Astrocyte (in vitro differentiated cells and primary cell): ENCODE measurements around the gene FCMR.

Source experiments
- CTCF ChIP-seq: IDR thresholded peaks from 2 replicates; pipeline ENCODE4 v1.5.1; 2011; ENCODE audit warnings: low read depth, mild to moderate bottlenecking, inconsistent platforms, low read length, moderate library complexity; ENCODE audit not compliant: insufficient read depth
- EZH2 ChIP-seq: IDR thresholded peaks from 2 replicates; pipeline ENCODE4 v1.6.1; 2012; ENCODE audit warnings: mild to moderate bottlenecking, low read length, inconsistent platforms; ENCODE audit not compliant: insufficient read depth

DNA sequence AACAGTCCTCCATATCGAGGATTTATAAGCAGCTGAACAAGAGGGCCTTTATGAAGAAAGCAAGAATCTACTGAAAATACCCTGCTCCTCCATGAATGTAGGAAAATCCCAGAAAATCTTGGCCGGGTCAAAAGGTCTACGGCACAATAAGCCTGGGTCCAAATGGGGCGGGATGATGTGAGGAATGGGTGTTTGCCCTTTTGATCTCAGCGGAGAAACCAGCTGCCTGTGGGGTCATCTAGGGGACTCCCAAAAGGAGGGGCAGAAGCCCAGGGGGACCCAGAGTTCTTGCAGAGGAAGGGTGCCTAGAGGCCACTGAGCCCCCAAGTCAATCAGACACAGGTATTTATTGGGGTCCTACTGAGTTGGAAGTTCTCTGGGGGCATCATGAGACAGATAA, 35.9 kb upstream of the FCMR start:
- TF ChIP-seq CTCF (no peak), EZH2 (no peak)
